GM23338 (cell line): ENCODE measurements around the gene BCAS1. TPM values are rescaled to one million over a fixed set of nuclear protein-coding genes. Genes with fewer than 3 reads are reported as not detected.

ENCODE experiments used
- ATAC-seq: fragments of 200-7000 bp; cut with Tn5 transposase; 3 replicates; pipeline ENCODE4 v1.9.1; 2020
- DNase-seq: peaks from one replicate; pipeline ENCODE4 v3.0.0-alpha.2; 2015; ENCODE audit warnings: low spot score
- H2AFZ ChIP-seq: fragments of 200-600 bp; sonication (generic); 2 replicates; pipeline ENCODE4 v1.8.0; 2016; ENCODE audit warnings: antibody characterized with exemption, mild to moderate bottlenecking, moderate library complexity
- H3F3A ChIP-seq: fragments of 200-600 bp; sonication (generic); replicated peaks from 2 replicates; pipeline ENCODE4 v1.8.0; 2017; ENCODE audit warnings: antibody characterized with exemption, mixed run types, low read depth
- H3K27ac ChIP-seq: fragments of 200-600 bp; sonication (generic); 2 replicates; pipeline ENCODE4 v1.6.1; 2016; ENCODE audit warnings: low read depth
- H3K27me3 ChIP-seq: fragments of 200-600 bp; sonication (generic); 2 replicates; pipeline ENCODE4 v1.8.0; 2016; ENCODE audit warnings: mild to moderate bottlenecking, mixed run types, moderate library complexity; ENCODE audit not compliant: insufficient read depth
- H3K36me3 ChIP-seq: fragments of 200-600 bp; sonication (generic); 2 replicates; pipeline ENCODE4 v1.8.0; 2016; ENCODE audit warnings: mild to moderate bottlenecking; ENCODE audit not compliant: insufficient read depth
- H3K4me1 ChIP-seq: fragments of 200-600 bp; sonication (generic); 2 replicates; pipeline ENCODE4 v1.8.0; 2016; ENCODE audit warnings: mild to moderate bottlenecking, moderate library complexity; ENCODE audit not compliant: insufficient read depth
- H3K4me2 ChIP-seq: fragments of 200-600 bp; sonication (generic); 2 replicates; pipeline ENCODE4 v1.7.1; 2017; ENCODE audit warnings: mixed run types
- H3K4me3 ChIP-seq: fragments of 200-600 bp; sonication (generic); 2 replicates; pipeline ENCODE4 v1.6.1; 2016; ENCODE audit warnings: mixed run types
- H3K79me2 ChIP-seq: fragments of 200-600 bp; sonication (generic); replicated peaks from 2 replicates; pipeline ENCODE4 v1.8.0; 2017; ENCODE audit warnings: mild to moderate bottlenecking; ENCODE audit not compliant: insufficient read depth
- H3K9me2 ChIP-seq: fragments of 200-600 bp; sonication (generic); 2 replicates; pipeline ENCODE4 v1.8.0; 2017; ENCODE audit not compliant: insufficient read depth
- H4K20me1 ChIP-seq: fragments of 200-600 bp; sonication (generic); replicated peaks from 2 replicates; pipeline ENCODE4 v1.8.0; 2017; ENCODE audit warnings: mild to moderate bottlenecking; ENCODE audit not compliant: insufficient read depth
- H3K27ac Mint-ChIP-seq: 2 replicates; pipeline ENCODE4 v1.8.0; 2020; ENCODE audit warnings: inconsistent platforms, mild to moderate bottlenecking, moderate library complexity, mixed read lengths
- H3K27me3 Mint-ChIP-seq: 3 replicates; pipeline ENCODE4 v1.8.0; 2022; ENCODE audit warnings: low read depth, mild to moderate bottlenecking, moderate library complexity, mixed read lengths, inconsistent platforms; ENCODE audit not compliant: insufficient read depth, poor library complexity
- H3K36me3 Mint-ChIP-seq: 3 replicates; pipeline ENCODE4 v1.8.0; 2021; ENCODE audit warnings: low read depth, mild to moderate bottlenecking, inconsistent platforms, moderate library complexity, mixed read lengths
- H3K4me1 Mint-ChIP-seq: 3 replicates; pipeline ENCODE4 v1.8.0; 2020; ENCODE audit warnings: mild to moderate bottlenecking, inconsistent platforms, mixed read lengths
- H3K4me3 Mint-ChIP-seq: 3 replicates; pipeline ENCODE4 v1.8.0; 2021; ENCODE audit warnings: moderate library complexity, mild to moderate bottlenecking, inconsistent platforms, mixed read lengths
- H3K9me3 Mint-ChIP-seq: 3 replicates; pipeline ENCODE4 v1.8.0; 2020; ENCODE audit warnings: moderate library complexity, mild to moderate bottlenecking, inconsistent platforms, mixed read lengths
- EZH2 ChIP-seq: fragments of 200-600 bp; sonication (generic); IDR thresholded peaks from one replicate; pipeline ENCODE4 v1.8.0; 2017; ENCODE audit warnings: antibody characterized with exemption, mild to moderate bottlenecking, low read depth; ENCODE audit not compliant: unreplicated experiment
- JUNB ChIP-seq: IDR thresholded peaks from one replicate; pipeline ENCODE4 v1.6.1; 2016; ENCODE audit warnings: antibody characterized with exemption; ENCODE audit not compliant: unreplicated experiment
- POLR2AphosphoS5 ChIP-seq: IDR thresholded peaks from 2 replicates; pipeline ENCODE4 v1.6.1; 2016; ENCODE audit warnings: antibody characterized with exemption, low read depth
- ZNF114 ChIP-seq: fragments of 250-450 bp; sonication (Bioruptor Pico); IDR thresholded peaks from 2 replicates; pipeline ENCODE4 v1.5.0; 2020; ENCODE audit warnings: mild to moderate bottlenecking, moderate library complexity
- ZNF462 ChIP-seq: fragments of 250-450 bp; sonication (Bioruptor Pico); IDR thresholded peaks from 2 replicates; pipeline ENCODE4 v1.5.0; 2020; ENCODE audit warnings: mild to moderate bottlenecking, moderate library complexity
- polyA plus RNA-seq: library from polyadenylated mRNA; unstranded; fragments of >200 nt; fragmentation: Nextera tagmentation; extraction: Ambion mirVana; gene quantifications from 2 replicates; pipeline ENCODE4 v1.2.1, GENCODE V29; 2016
- total RNA-seq: library from RNA; depleted of rRNA; stranded (reverse); fragments of >200 nt; shearing (Covaris generic); gene quantifications from 2 replicates; pipeline ENCODE4 v1.2.3, GENCODE V29; 2014

Gene BCAS1
- total and polyA plus RNA-seq, 2 experiments from 2014 or later, result 0.17 to 0.19 TPM

GRCh38 chr20:54093423-54094267 is 23.3 kb upstream of the BCAS1 start:
- ATAC-seq (no peak), DNase-seq (no peak)
- no peaks in the 10 kb centered on the region for H3K4me1 ChIP-seq
- no peaks in the 10 kb centered on the region for H3K79me2 ChIP-seq
- 0 out of 2 replicates have a peak, but pooled peaks cover 4% of the 10 kb centered on the region for H3K9me2 ChIP-seq
- H3K27ac ChIP-seq, result no peak overlapping the region
- no peak overlapping the region for H3K4me2 ChIP-seq
- no peaks in the 10 kb centered on the region for H3K27me3 ChIP-seq
- H3K36me3 ChIP-seq, result no peaks in the 10 kb centered on the region
- Mint-ChIP-seq H3K4me1 (no peaks in the 10 kb centered on the region), H3K4me3 (no peak overlapping the region), H3K9me3 (no peaks in the 10 kb centered on the region), H3K36me3 (no peaks in the 10 kb centered on the region), H3K27me3 (no peaks in the 10 kb centered on the region), H3K27ac (no peak overlapping the region)
- no peak overlapping the region for H3K4me3 ChIP-seq
- no peak overlapping the region for H2AFZ ChIP-seq
- no peaks in the 10 kb centered on the region for H4K20me1 ChIP-seq
- H3F3A ChIP-seq, result 0 out of 2 replicates have a peak, but pooled peaks cover 2% of the 10 kb centered on the region
- no peak for TF ChIP-seq JUNB
- TF ChIP-seq POLR2AphosphoS5, result no peak
- TF ChIP-seq ZNF114 (CRISPR knock-in tag), result no peak
- no peak for TF ChIP-seq EZH2

- DNase-seq (no peak), ATAC-seq (no peak)
- 0 out of 2 replicates have a peak, but pooled peaks cover 4% of the 10 kb centered on the region for H3K9me2 ChIP-seq
- H3K27me3 ChIP-seq, result no peaks in the 10 kb centered on the region
- no peaks in the 10 kb centered on the region for H3K4me1 ChIP-seq
- no peaks in the 10 kb centered on the region for H4K20me1 ChIP-seq
- H3F3A ChIP-seq, result no peaks in the 10 kb centered on the region
- TF ChIP-seq ZNF114 (CRISPR knock-in tag) (no peak), ZNF462 (CRISPR knock-in tag) (no peak)
- H3K79me2 ChIP-seq, result no peaks in the 10 kb centered on the region
- H3K4me1 Mint-ChIP-seq, result no peaks in the 10 kb centered on the region
- no peak overlapping the region for H3K27ac ChIP-seq
- H3K36me3 Mint-ChIP-seq, result no peaks in the 10 kb centered on the region
- H3K9me3 Mint-ChIP-seq, result no peaks in the 10 kb centered on the region
- H2AFZ ChIP-seq, result no peak overlapping the region
- no peak overlapping the region for H3K27ac Mint-ChIP-seq
- H3K27me3 Mint-ChIP-seq, result no peaks in the 10 kb centered on the region
- no peak overlapping the region for H3K4me3 ChIP-seq
- no peak overlapping the region for H3K4me3 Mint-ChIP-seq
- H3K4me2 ChIP-seq, result no peak overlapping the region
- no peaks in the 10 kb centered on the region for H3K36me3 ChIP-seq
Observed at GRCh38 chr20:54092021-54092420, 21.6 kb upstream of the BCAS1 start.
